Peyer's patch (tissue), 4 donors: ENCODE measurements around the gene FAM20B.

Experiments used
- POLR2A ChIP-seq, 2 donors: fragments of 450-650 bp; IDR thresholded peaks; one replicate each; pipeline ENCODE4 v1.5.1; 2017; ENCODE audit warnings: antibody characterized with exemption in 2 of 2, mild to moderate bottlenecking in 2 of 2, moderate library complexity in 2 of 2
- TF ChIP-seq, protein P1 (sequence below), 6 experiments: fragments of 450-650 bp in 4 of 6; fragments of 200-600 bp in 2 of 6; sonication (generic) in 1 of 6; IDR thresholded peaks; one replicate each; pipeline ENCODE4 v1.5.1; 2017 to 2019; ENCODE audit warnings: antibody characterized with exemption in 6 of 6, mild to moderate bottlenecking in 3 of 6, moderate library complexity in 1 of 6

DNA sequence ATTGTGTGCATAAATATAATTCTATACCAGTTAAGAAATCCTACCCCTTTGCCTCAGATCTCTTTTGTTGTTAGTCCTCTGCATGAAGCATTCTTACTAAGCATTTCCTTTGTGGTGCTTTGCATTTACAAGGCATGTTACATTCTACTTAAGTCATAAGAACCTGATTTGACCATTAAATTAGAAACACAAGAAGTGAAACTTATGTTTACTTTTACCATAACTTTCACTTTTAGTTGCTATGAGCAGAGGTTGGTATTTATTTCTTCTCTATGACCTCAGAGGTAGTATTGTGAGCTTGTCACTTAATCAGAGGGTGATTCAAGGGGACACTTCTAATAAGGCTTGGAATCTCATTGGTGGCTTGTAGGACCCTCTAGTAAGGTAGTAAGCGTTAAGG lies 9.0 kb downstream of the FAM20B start:
- no peak for TF ChIP-seq POLR2A (IDR thresholded peaks at IDR 0.05)
- TF ChIP-seq, protein P1, sequence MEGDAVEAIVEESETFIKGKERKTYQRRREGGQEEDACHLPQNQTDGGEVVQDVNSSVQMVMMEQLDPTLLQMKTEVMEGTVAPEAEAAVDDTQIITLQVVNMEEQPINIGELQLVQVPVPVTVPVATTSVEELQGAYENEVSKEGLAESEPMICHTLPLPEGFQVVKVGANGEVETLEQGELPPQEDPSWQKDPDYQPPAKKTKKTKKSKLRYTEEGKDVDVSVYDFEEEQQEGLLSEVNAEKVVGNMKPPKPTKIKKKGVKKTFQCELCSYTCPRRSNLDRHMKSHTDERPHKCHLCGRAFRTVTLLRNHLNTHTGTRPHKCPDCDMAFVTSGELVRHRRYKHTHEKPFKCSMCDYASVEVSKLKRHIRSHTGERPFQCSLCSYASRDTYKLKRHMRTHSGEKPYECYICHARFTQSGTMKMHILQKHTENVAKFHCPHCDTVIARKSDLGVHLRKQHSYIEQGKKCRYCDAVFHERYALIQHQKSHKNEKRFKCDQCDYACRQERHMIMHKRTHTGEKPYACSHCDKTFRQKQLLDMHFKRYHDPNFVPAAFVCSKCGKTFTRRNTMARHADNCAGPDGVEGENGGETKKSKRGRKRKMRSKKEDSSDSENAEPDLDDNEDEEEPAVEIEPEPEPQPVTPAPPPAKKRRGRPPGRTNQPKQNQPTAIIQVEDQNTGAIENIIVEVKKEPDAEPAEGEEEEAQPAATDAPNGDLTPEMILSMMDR (IDR thresholded peaks at IDR 0.05), result no peak
